SJSA1 (cell line): ENCODE results near the gene IL18R1. TPM values are rescaled to one million over a fixed set of nuclear protein-coding genes. Genes with fewer than 3 reads are reported as not detected.

Source experiments
- DNase-seq, 2 experiments: peaks; one replicate each; pipeline ENCODE4 v3.0.0-alpha.2; 2015 to 2020; ENCODE audit warnings: low spot score in 2 of 2, low read depth in 1 of 2
- H3K27ac ChIP-seq: fragments of 250-450 bp; sonication (Bioruptor Pico); 2 replicates; pipeline ENCODE4 v1.5.1; 2020; ENCODE audit warnings: mild to moderate bottlenecking, moderate library complexity
- H3K27me3 ChIP-seq: fragments of 250-450 bp; sonication (Bioruptor Pico); replicated peaks from 2 replicates; pipeline ENCODE4 v1.5.1; 2020; ENCODE audit warnings: mild to moderate bottlenecking, moderate library complexity
- H3K36me3 ChIP-seq: fragments of 250-450 bp; sonication (Bioruptor Pico); 2 replicates; pipeline ENCODE4 v1.5.1; 2020; ENCODE audit warnings: mild to moderate bottlenecking
- H3K4me1 ChIP-seq: fragments of 250-450 bp; sonication (Bioruptor Pico); replicated peaks from 2 replicates; pipeline ENCODE4 v1.6.1; 2021; ENCODE audit warnings: mild to moderate bottlenecking
- H3K4me3 ChIP-seq: fragments of 250-450 bp; sonication (Bioruptor Pico); 2 replicates; pipeline ENCODE4 v1.5.1; 2020; ENCODE audit warnings: mild to moderate bottlenecking
- H3K9me3 ChIP-seq: fragments of 250-450 bp; sonication (Bioruptor Pico); replicated peaks from 2 replicates; pipeline ENCODE4 v1.5.1; 2020; ENCODE audit warnings: mild to moderate bottlenecking
- total RNA-seq: library from RNA; depleted of rRNA; stranded (reverse); fragments of >200 nt; shearing (Covaris generic); gene quantifications from 2 replicates; pipeline ENCODE4 v1.2.3, GENCODE V29; 2014

IL18R1 gene
- total RNA-seq, 1 experiment from 2014 or later: not detected

DNA sequence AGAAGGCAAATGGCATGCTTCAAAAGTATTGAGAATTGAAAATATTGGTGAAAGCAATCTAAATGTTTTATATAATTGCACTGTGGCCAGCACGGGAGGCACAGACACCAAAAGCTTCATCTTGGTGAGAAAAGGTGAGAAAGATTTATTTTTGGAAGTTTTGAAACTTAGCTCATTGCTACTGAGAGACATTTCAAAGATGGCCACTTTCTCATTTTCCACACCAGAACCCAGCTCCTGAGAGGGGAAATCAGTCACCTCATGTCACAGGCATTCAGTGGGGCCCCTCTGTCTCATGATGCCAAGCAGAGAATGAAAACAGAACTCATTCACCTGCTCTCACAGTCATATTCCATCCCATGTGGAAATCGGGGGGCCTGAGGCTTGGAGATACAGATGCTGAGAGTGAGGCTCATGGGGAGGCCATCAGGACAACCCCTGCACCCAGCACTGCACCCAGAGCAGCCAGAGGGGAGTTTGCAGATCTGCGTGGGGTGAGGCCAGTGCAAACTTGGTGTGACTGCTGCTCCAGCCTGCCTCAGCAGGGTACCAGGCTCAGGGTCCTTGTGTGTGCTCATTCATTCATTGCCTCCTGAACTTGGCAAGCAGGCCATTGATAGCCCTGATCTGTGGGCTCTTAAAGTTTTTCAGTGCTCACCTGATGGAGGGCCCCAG is 31.4 kb downstream of the IL18R1 start:
- H3K4me3 ChIP-seq: no peak overlapping the region
- H3K9me3 ChIP-seq: no peaks in the 10 kb centered on the region
- no peak overlapping the region for H3K27ac ChIP-seq
- H3K4me1 ChIP-seq: no peaks in the 10 kb centered on the region
- no peaks in the 10 kb centered on the region for H3K27me3 ChIP-seq
- no peaks in the 10 kb centered on the region for H3K36me3 ChIP-seq
- no peak for DNase-seq

GRCh38 chr2:102387763-102388546 is 32.4 kb downstream of the IL18R1 start:
- Histone ChIP-seq H3K9me3 (no peaks in the 10 kb centered on the region), H3K4me1 (no peaks in the 10 kb centered on the region), H3K4me3 (no peak overlapping the region), H3K27ac (no peak overlapping the region), H3K27me3 (peaks cover 4% of the 10 kb centered on the region; the same call in 1 of the 2 replicates), H3K36me3 (no peaks in the 10 kb centered on the region)
- no peak for DNase-seq

GRCh38 chr2:102391565-102391964 is 36.0 kb downstream of the IL18R1 start:
- Histone ChIP-seq H3K9me3 (no peaks in the 10 kb centered on the region), H3K4me1 (no peaks in the 10 kb centered on the region), H3K27ac (no peak overlapping the region), H3K27me3 (peaks cover 4% of the 10 kb centered on the region; the same call in 1 of the 2 replicates), H3K36me3 (no peaks in the 10 kb centered on the region), H3K4me3 (no peak overlapping the region)
- no peak for DNase-seq

DNA sequence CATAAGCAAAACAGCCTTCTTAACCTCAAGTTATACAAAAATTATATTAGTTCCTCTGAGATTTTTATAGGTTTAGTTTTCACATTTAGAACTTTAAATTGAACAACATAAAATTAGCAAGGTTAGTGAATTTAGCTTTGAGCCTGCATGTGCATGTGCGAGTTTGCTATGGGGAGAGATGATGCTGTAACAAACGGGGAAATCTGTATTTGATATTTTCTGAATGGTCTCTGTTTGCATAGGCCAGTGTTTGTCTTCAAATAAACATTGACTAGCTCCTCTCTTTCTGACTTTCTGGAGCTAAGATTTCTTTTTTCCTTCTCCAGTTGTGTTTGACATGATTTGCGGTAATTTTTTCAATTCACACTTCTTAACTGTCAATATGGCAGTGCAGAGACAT is 36.5 kb downstream of the IL18R1 start:
- no peak overlapping the region for H3K27ac ChIP-seq
- no peaks in the 10 kb centered on the region for H3K9me3 ChIP-seq
- H3K4me3 ChIP-seq: no peak overlapping the region
- H3K4me1 ChIP-seq: no peaks in the 10 kb centered on the region
- no peaks in the 10 kb centered on the region for H3K36me3 ChIP-seq
- peaks cover 4% of the 10 kb centered on the region; the same call in 1 of the 2 replicates for H3K27me3 ChIP-seq
- no peak for DNase-seq

GRCh38 chr2:102392942-102393341 is 37.3 kb downstream of the IL18R1 start:
- DNase-seq: no peak

DNA sequence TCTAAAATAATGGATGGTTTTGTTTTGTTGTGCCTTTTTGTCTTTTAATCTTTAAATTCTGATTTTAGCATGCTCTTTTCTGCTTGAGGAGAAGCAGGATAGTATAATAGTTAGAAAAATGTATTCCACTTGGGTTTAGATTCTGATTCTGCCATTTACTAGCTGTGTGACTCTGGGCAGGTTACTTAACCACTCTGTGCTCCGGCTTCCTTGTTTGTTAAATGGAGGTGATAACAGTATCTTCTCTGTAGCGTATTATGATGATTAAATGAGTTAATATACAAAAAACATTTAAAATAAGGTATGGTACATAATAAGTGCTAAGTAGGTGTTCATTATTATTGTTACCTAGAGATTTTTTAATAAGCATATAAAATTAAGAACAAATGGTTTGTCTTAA is 40.4 kb downstream of the IL18R1 start:
- Histone ChIP-seq H3K4me1 (no peaks in the 10 kb centered on the region), H3K27me3 (peaks cover 4% of the 10 kb centered on the region; the same call in 1 of the 2 replicates), H3K9me3 (no peaks in the 10 kb centered on the region), H3K4me3 (no peak overlapping the region), H3K36me3 (no peaks in the 10 kb centered on the region), H3K27ac (no peak overlapping the region)
- no peak for DNase-seq

More at GRCh38 chr2:102392942-102393341, 37.3 kb downstream of the IL18R1 start:
- no peaks in the 10 kb centered on the region for H3K36me3 ChIP-seq
- H3K4me1 ChIP-seq: no peaks in the 10 kb centered on the region
- H3K27me3 ChIP-seq: peaks cover 4% of the 10 kb centered on the region; the same call in 1 of the 2 replicates
- no peaks in the 10 kb centered on the region for H3K9me3 ChIP-seq
- no peak overlapping the region for H3K4me3 ChIP-seq
- no peak overlapping the region for H3K27ac ChIP-seq

DNA sequence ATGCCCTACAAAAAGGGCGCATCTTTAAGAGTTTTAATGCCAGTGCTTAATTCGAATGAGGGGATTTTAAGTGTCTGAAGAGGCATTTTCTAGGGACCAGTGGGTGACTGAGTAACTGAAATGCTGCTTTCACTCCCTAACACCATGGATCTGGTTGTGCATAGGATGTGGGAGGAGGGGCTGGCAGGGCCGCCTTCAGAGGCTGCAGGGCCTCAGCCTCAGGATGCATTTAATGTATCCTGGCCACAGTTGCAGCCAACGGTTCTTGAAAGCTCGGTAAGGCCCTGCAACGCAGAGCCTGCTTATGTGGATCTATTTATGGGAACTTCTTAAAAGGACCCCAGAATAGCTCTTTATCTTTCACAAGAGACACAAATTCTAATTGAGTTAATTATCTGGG is 41.6 kb downstream of the IL18R1 start:
- H3K4me3 ChIP-seq: no peak overlapping the region
- no peaks in the 10 kb centered on the region for H3K9me3 ChIP-seq
- no peak for DNase-seq
- H3K36me3 ChIP-seq: no peaks in the 10 kb centered on the region
- H3K27me3 ChIP-seq: peaks cover 3% of the 10 kb centered on the region; the same call in 1 of the 2 replicates
- H3K27ac ChIP-seq: no peak overlapping the region
- H3K4me1 ChIP-seq: no peaks in the 10 kb centered on the region

GRCh38 chr2:102399499-102400141 is 44.0 kb downstream of the IL18R1 start:
- H3K9me3 ChIP-seq: no peaks in the 10 kb centered on the region

DNA sequence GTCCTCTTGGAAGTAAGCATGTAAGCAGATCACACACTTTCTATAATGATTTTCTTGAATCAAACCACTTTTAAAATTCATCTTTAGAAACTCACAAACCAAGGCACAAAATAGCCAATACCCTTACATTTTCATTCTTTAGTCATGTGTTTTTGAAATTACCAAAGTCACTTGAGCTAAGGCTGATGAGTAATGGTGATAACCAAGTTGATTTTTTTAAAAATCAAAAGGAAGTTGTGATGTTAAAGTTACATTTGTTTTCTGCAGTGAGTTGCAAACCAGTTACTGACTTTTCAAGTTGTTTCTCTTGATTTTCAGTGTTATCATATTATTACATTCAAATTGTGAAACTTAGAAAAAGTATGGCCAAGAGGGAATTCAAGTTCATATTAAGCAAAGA is 45.9 kb downstream of the IL18R1 start:
- no peaks in the 10 kb centered on the region for H3K27me3 ChIP-seq
- H3K9me3 ChIP-seq: no peaks in the 10 kb centered on the region
- H3K27ac ChIP-seq: no peak overlapping the region
- no peak overlapping the region for H3K4me3 ChIP-seq
- no peaks in the 10 kb centered on the region for H3K36me3 ChIP-seq
- DNase-seq: no peak
- no peaks in the 10 kb centered on the region for H3K4me1 ChIP-seq

More at GRCh38 chr2:102399499-102400141, 44.0 kb downstream of the IL18R1 start:
- no peak for DNase-seq
- Histone ChIP-seq H3K4me3 (no peak overlapping the region), H3K27ac (no peak overlapping the region), H3K36me3 (no peaks in the 10 kb centered on the region), H3K27me3 (no peaks in the 10 kb centered on the region), H3K4me1 (no peaks in the 10 kb centered on the region)

- H3K4me3 ChIP-seq: no peak overlapping the region
- H3K9me3 ChIP-seq: no peaks in the 10 kb centered on the region
- H3K27me3 ChIP-seq: no peaks in the 10 kb centered on the region
- DNase-seq: no peak
- H3K36me3 ChIP-seq: no peaks in the 10 kb centered on the region
- H3K4me1 ChIP-seq: no peaks in the 10 kb centered on the region
- H3K27ac ChIP-seq: no peak overlapping the region
Observed at GRCh38 chr2:102401865-102402264, 46.3 kb downstream of the IL18R1 start.

- Histone ChIP-seq H3K4me1 (no peaks in the 10 kb centered on the region), H3K27me3 (no peaks in the 10 kb centered on the region), H3K27ac (no peak overlapping the region), H3K36me3 (no peaks in the 10 kb centered on the region), H3K4me3 (no peak overlapping the region), H3K9me3 (no peaks in the 10 kb centered on the region; the same call in 1 of the 2 replicates)
- DNase-seq: no peak
Observed at GRCh38 chr2:102410952-102411351, 55.4 kb downstream of the IL18R1 start.

- Histone ChIP-seq H3K36me3 (no peaks in the 10 kb centered on the region), H3K27me3 (no peaks in the 10 kb centered on the region), H3K9me3 (no peaks in the 10 kb centered on the region; the same call in 1 of the 2 replicates), H3K4me3 (no peak overlapping the region), H3K27ac (no peak overlapping the region), H3K4me1 (no peaks in the 10 kb centered on the region)
- no peak for DNase-seq
Observed at GRCh38 chr2:102412199-102412598, 56.6 kb downstream of the IL18R1 start.

- H3K4me3 ChIP-seq: no peak overlapping the region
- H3K4me1 ChIP-seq: no peaks in the 10 kb centered on the region
- H3K9me3 ChIP-seq: no peaks in the 10 kb centered on the region
- no peak overlapping the region for H3K27ac ChIP-seq
- H3K36me3 ChIP-seq: no peaks in the 10 kb centered on the region
- H3K27me3 ChIP-seq: peaks cover 7% of the 10 kb centered on the region
- DNase-seq: no peak
Observed at GRCh38 chr2:102417946-102418345, 62.4 kb downstream of the IL18R1 start.
